IMR-90 (cell line): ENCODE results near the gene BATF.

Source experiments
- BHLHE40 ChIP-seq: fragments of 150-350 bp; IDR thresholded peaks from 2 replicates; pipeline ENCODE4 v1.6.1; 2016; ENCODE audit warnings: mild to moderate bottlenecking, low read depth, low read length
- CEBPB ChIP-seq: IDR thresholded peaks from 2 replicates; pipeline ENCODE4 v1.6.1; 2012; ENCODE audit warnings: low read depth, low read length, improper control_type of control experiment
- CHD1 ChIP-seq: IDR thresholded peaks from 2 replicates; pipeline ENCODE4 v1.6.1; 2012; ENCODE audit warnings: low read depth, low read length, improper control_type of control experiment
- CTCF ChIP-seq: conservative IDR thresholded peaks from 2 replicates; pipeline ENCODE4 v1.5.1; 2012; ENCODE audit warnings: mild to moderate bottlenecking, low read depth, low read length, improper control_type of control experiment
- ELK1 ChIP-seq: fragments of 150-350 bp; IDR thresholded peaks from 2 replicates; pipeline ENCODE4 v1.6.1; 2016; ENCODE audit warnings: low read depth, mild to moderate bottlenecking, low read length, moderate library complexity, borderline replicate concordance
- FOS ChIP-seq: fragments of 150-350 bp; IDR thresholded peaks from 2 replicates; pipeline ENCODE4 v1.6.1; 2016; ENCODE audit warnings: low read depth, low read length
- MAFK ChIP-seq: IDR thresholded peaks from 2 replicates; pipeline ENCODE4 v1.6.1; 2012; ENCODE audit warnings: low read depth, low read length, improper control_type of control experiment
- MXI1 ChIP-seq: IDR thresholded peaks from 2 replicates; pipeline ENCODE4 v1.6.1; 2012; ENCODE audit warnings: low read depth, mild to moderate bottlenecking, low read length, moderate library complexity, borderline replicate concordance
- POLR2A ChIP-seq: IDR thresholded peaks from 2 replicates; pipeline ENCODE4 v1.6.1; 2012; ENCODE audit warnings: mild to moderate bottlenecking, low read depth, low read length
- RAD21 ChIP-seq: IDR thresholded peaks from 2 replicates; pipeline ENCODE4 v1.6.1; 2012; ENCODE audit warnings: low read length, improper control_type of control experiment
- RFX5 ChIP-seq: IDR thresholded peaks from 2 replicates; pipeline ENCODE4 v1.8.0; 2012; ENCODE audit warnings: low read depth, mild to moderate bottlenecking, low read length, moderate library complexity
- SMC3 ChIP-seq: fragments of 150-350 bp; IDR thresholded peaks from 2 replicates; pipeline ENCODE4 v1.6.1; 2016; ENCODE audit warnings: low read depth, mild to moderate bottlenecking, antibody characterized with exemption, low read length, moderate library complexity

- no peak for TF ChIP-seq MXI1
- TF ChIP-seq CTCF = no peak
- TF ChIP-seq RFX5 = no peak
- TF ChIP-seq SMC3 = no peak
- TF ChIP-seq POLR2A = no peak
- TF ChIP-seq RAD21 = no peak
- no peak for TF ChIP-seq FOS
- TF ChIP-seq MAFK = no peak
- no peak for TF ChIP-seq BHLHE40
- TF ChIP-seq ELK1 = no peak
- no peak for TF ChIP-seq CEBPB
- TF ChIP-seq CHD1 = no peak
These were observed 57.6 kb downstream of the BATF start for GRCh38 chr14:75579882-75580281.
